ENCODE data around the gene TNFRSF13B.

DNA sequence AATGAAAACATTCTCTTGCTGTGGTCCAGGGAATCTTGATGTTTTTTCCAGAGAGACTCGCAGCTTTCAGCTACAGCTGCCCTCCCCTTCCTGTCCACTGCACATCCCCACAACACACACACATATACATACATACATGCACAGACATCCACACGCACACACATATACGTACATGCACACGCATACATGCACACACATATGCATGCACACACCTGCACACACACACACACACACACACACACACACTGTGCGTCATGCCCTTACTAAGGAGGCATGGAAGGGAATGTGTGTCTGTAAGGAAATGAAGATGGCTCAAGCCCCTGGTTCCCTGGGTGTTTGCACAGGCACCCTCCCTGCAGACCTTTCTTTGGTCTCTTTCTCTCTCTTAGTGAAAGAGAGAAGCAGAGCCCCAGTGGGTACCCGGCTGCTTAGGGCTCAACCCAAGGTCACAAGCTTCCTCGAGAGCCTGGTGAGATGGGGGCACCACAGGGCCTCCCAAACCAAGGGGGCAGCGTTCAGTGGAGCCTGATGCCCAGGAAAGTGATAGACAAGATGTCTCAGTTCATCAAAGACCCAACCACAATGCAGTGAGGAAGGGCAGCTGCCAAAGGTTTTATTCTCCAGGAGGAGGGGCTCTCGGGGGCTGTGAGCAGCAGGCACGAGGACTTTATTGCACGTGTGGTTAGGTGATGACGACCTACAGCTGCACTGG lies 33.3 kb downstream of the TNFRSF13B start:
- TF ChIP-seq, protein P1, sequence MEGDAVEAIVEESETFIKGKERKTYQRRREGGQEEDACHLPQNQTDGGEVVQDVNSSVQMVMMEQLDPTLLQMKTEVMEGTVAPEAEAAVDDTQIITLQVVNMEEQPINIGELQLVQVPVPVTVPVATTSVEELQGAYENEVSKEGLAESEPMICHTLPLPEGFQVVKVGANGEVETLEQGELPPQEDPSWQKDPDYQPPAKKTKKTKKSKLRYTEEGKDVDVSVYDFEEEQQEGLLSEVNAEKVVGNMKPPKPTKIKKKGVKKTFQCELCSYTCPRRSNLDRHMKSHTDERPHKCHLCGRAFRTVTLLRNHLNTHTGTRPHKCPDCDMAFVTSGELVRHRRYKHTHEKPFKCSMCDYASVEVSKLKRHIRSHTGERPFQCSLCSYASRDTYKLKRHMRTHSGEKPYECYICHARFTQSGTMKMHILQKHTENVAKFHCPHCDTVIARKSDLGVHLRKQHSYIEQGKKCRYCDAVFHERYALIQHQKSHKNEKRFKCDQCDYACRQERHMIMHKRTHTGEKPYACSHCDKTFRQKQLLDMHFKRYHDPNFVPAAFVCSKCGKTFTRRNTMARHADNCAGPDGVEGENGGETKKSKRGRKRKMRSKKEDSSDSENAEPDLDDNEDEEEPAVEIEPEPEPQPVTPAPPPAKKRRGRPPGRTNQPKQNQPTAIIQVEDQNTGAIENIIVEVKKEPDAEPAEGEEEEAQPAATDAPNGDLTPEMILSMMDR (conservative IDR thresholded peaks at IDR 0.05; ENCODE audit: low read depth, low read length) = no peak
- no peak for TF ChIP-seq EZH2phosphoT487 (IDR thresholded peaks at IDR 0.05; ENCODE audit: borderline replicate concordance, low read length)
